NCI-H446 treated with DMSO at 0.1 percent for 48 hours (cell line): ENCODE data around the gene GSTCD.
A peak's percentile ranks its signal among the peaks of the same experiment; 100 is the strongest.
"Not testable (repeated sequence)": the region's sequence is repeated elsewhere in the genome, so short reads cannot be mapped to it uniquely, and the experiment has no call there.

Experiments used
- DNase-seq: peaks from one replicate; lab custom pipeline; 2025; lab: John Stamatoyannopoulos, UW

Gene GSTCD, protein sequence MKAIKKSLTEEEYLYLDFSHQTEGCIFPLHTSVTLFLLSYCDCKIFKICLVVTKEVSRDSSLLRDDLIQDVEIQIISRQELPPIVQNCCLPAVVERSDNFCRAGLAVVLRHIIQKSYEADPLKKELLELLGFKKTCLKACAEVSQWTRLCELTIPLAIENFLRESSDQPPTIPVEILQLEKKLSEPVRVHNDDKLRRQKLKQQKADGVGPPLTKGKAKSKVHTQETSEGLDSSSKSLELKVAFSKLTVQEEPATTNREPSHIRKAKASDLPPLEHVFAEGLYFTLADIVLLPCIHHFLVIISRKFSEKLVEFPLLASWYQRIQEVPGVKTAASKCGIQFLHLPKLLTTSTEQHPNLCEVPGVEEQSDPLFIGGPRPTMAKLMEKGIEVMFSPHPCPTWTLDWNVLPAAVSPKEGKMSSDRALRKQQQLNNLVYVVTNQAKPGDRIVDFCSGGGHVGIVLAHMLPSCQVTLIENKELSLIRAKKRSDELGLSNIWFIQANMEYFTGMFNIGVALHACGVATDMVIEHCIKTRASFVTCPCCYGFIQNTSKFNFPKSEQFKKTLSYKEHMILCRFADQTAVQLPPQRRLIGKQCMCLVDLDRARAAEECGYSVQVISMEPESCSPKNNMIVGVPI

DNA sequence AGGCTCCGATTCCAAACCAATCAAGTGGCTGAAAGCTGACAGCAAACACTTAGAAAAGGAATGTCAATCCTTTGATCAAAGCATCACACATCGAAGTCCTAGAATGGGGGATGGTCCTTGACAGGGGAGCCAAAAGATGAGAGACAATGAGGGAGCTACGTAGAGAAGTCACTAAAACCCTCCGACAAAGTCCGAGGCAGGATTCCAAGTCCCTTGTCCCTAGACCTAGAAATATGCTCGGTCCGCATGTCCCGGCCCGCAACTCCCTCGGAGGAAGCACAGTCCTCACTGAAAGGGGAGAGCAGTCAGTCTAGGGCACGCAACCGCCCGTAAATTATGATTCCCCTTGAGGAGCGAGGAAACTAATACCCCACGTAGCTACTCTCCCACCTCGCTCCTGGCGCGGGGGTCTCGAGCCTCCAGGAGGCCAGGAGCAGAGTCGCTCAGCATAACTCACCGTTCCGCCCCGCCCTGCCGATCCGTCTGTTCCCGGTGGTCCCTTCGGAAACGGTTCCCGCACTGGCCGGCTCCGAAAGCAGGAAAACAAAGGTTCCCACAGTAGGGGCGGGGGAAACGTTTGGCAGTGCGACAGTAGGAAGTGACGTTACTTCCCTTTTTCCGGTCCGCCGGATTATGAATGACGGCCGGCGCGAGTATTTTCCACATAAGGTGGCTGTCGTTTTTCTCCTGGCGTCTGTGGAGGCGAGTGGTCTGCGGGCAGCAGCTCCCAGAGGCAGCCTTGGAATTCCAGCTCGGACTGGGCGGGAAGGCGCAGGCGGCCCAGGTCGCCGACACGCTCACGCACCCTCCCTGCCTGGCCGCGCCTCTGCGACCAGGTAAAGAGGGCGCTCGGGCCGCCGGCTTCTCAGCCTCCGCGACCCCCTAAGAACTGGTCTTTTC, at the start of gene GSTCD, which contains the start of gene INTS12:
TSS of gene GSTCD (plus strand) at position 604 of the 900 bp plus-strand sequence. CDS start 8,830 bp downstream, outside the sequence.
TSS of gene INTS12 (minus strand) at position 509 of the 900 bp plus-strand sequence. CDS start 8,684 bp downstream, outside the sequence.
- DNase-seq: peak; percentile 84

GRCh38 chr4:105659190-105659589, 49.4 kb upstream of the GSTCD start:
- DNase-seq: no peak

- no peak for DNase-seq
Observed at GRCh38 chr4:105661028-105661427, 47.6 kb upstream of the GSTCD start.

- DNase-seq: no peak
Observed at GRCh38 chr4:105662935-105663675, 45.5 kb upstream of the GSTCD start.

DNA sequence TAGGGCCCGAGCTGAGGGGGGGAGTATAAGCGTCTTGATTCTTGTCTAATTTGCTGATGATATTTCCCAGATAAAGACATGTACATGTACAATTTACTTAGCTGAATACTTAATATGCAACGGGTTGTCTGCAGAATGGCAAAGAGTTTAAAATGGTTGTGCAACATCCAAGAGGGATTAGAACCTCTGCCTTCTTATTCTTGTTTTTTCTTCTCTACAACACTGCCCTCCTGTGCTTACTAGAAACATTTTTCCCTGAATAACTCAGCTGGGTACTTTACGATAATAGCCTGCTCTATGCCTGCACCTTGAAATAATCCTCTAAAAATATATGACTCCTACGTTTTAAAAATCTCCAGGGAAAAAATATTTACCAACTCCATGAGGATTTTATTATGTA, 41.9 kb upstream of the GSTCD start:
- peak; percentile 27 for DNase-seq

DNA sequence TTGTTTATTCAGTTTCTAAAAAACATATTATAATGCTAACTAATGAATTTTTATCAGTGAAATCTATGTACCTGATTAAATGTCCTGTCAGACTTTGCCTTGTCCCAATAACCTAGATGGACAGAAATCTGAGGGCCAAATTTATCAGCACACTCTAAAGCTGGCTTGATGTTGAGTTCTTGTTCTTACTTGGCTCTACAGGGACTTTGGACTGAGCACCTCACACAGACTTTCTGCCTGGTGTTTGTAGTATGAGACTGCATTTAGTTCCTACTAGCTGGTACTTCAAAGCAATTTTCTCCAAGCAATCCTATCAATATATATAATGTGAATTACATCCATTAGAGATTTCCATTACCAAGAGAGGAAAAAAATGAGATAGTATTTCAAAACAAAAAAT, 37.9 kb upstream of the GSTCD start:
- DNase-seq: no peak

GRCh38 chr4:105671301-105671700, 37.3 kb upstream of the GSTCD start:
- no peak for DNase-seq

GRCh38 chr4:105674011-105674410, 34.6 kb upstream of the GSTCD start:
- DNase-seq: no peak

- DNase-seq: no peak
Observed at GRCh38 chr4:105677709-105678108, 30.9 kb upstream of the GSTCD start.

DNA sequence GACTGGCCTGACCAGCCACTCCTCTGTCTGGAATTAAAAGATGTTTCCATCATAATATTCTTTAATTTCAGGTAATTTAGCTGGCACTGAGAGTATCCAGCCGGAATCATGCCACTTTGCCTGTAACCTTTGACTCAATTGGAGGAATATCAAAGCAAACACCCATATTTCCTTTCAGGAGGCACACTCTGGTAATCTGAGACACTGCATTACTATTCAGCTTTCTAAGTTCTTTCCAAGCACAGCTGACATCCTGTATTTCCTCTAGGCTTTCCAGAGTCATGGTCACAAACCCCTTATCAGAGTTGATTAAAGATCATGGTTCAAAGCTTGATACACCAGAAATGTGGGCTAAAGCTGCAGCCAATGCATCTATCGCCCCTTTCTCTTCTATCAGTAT, 29.4 kb upstream of the GSTCD start:
- DNase-seq: no peak

GRCh38 chr4:105683038-105683437, 25.5 kb upstream of the GSTCD start:
- no peak for DNase-seq

GRCh38 chr4:105686571-105686970, 22.0 kb upstream of the GSTCD start:
- DNase-seq: no peak

GRCh38 chr4:105694812-105695211, 13.8 kb upstream of the GSTCD start:
- not testable (repeated sequence) for DNase-seq

GRCh38 chr4:105695832-105696231, 12.8 kb upstream of the GSTCD start:
- not testable (repeated sequence) for DNase-seq

- DNase-seq: no peak
Observed at GRCh38 chr4:105698607-105699006, 10.0 kb upstream of the GSTCD start.

- no peak for DNase-seq
Observed at GRCh38 chr4:105707782-105708180, 803 bp upstream of the GSTCD start.

- no peak for DNase-seq
Observed at GRCh38 chr4:105709081-105709450, 482 bp downstream of the GSTCD start.

DNA sequence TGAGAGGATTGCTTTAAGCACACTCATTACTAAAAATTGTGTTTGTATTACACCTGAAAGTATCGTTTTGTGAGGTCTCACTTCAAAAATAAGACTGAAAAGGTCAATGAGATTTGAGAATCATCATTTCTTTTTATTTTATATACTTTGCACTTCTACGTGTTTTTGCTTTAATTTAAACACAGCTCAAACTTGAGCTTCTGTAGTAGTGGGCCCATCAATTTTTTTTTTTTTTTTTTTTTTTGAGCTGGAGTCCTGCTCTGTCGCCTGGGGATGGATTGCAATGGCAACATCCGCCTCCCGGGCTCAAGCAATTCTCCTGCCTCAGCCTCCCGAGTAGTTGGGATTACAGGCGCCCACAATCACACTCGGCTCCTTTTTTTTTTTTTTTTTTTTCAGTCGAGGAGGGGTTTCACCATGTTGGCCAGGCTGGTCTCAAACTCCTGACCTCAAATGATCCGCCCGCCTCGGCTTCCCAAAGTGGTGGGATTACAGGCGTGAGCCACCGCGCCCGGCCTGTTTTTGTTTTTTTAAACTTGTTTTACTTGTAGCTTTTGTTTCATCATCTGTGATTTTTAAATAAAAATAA, 1.5 kb downstream of the GSTCD start:
- no peak for DNase-seq

GRCh38 chr4:105710678-105711077, 2.1 kb downstream of the GSTCD start:
- no peak for DNase-seq

DNA sequence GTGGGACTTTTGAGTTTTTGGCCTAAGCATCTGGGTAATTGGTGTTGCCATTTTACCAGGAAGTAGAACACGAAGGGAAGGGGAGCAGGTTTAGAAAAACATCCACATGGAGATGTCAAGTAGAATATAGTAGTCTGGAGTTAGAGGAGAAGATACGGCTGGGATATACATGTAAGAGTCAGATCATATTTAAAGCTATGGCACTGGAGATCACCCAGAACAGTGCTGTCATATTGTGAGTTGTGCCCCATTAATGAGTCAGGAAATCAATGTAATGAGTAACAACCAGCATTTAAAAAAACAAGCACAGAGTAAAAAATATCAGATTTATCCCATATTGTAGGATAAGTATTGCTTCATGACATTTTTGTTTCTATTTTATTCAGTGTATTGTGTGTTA, 4.2 kb downstream of the GSTCD start:
- DNase-seq: no peak

GRCh38 chr4:105714071-105714521, 5.5 kb downstream of the GSTCD start:
- DNase-seq: no peak
